ENCODE data around the gene TIMM23.
"Not testable (repeated sequence)": the region's sequence is repeated elsewhere in the genome, so short reads cannot be mapped to it uniquely, and the experiment has no call there.

TIMM23 gene, protein sequence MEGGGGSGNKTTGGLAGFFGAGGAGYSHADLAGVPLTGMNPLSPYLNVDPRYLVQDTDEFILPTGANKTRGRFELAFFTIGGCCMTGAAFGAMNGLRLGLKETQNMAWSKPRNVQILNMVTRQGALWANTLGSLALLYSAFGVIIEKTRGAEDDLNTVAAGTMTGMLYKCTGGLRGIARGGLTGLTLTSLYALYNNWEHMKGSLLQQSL

DNA sequence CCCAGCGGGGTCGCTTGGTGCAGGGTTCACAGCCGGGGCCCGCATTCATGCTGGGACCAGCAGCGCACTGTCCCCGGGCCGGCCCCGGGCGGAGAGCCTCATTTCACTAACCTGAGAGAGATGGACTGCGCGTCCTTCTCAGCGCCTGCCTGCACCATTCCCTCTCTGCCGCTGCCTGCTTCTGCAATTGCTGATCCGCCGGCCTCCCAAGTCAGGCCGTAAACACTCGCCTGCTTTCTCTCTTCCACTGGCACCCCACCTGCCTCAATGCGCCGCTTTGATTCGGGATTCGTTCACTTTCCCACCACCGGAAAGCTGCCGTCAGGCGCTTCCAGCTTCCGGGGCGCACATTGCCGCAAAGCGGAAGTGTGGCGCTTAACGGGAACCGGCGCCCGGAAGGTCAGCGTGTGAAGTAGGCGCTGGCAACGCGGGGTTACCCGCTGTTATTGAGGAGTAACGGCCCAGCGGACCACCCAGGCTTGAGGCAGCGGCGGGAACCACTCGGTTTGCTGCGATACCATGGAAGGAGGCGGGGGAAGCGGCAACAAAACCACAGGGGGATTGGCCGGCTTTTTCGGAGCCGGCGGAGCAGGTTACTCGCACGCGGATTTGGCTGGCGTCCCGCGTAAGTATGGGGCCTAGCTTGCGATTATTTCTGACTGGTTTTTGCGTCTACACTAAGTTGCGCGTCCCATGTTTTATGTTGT lies at the start of gene TIMM23:
TSS of gene TIMM23 (plus strand) at position 384 of the 707 bp plus-strand sequence. CDS start at position 520, 136 bp downstream.
- peak; percentile 90 for DNase-seq (ENCODE audit: low spot score)

DNA sequence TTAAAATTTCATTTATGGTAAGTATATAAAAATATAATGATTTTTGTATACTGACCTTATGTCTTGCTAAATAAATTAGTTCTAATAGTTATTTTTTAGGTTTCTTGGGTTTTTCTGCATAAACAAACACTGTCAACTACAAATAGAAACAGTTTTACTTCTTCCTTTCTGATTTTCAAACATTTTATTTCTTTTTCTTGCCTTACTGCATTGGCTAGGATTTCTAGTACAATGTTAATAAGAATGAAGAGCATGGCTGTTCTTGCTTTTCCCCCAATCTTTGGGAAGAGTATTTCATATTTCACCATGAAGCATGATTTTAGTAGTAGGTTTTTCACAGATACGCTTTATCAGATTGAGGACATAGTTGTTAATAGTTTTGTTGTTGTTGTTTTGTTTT lies 45.5 kb upstream of the TIMM23 start:
- not testable (repeated sequence) for DNase-seq (ENCODE audit: low spot score)

DNA sequence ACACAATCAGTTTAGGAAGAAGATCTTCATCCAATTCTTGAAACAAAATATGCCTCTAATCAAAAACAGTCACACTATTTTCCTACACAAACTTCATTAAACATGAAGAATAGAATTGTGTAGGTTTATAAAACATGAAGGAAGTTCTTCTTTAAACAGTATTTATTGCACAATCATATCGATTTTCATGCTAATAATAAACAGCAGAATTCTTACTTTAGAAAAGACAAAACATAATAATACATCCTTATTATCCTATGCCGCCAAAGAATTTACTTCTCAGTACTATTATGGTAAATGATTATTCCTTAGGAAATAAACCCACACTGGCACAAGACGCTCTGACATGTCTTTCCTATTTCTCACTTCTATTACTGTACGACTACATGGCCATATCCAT lies 41.0 kb upstream of the TIMM23 start:
- DNase-seq (ENCODE audit: low spot score) = not testable (repeated sequence)

DNA sequence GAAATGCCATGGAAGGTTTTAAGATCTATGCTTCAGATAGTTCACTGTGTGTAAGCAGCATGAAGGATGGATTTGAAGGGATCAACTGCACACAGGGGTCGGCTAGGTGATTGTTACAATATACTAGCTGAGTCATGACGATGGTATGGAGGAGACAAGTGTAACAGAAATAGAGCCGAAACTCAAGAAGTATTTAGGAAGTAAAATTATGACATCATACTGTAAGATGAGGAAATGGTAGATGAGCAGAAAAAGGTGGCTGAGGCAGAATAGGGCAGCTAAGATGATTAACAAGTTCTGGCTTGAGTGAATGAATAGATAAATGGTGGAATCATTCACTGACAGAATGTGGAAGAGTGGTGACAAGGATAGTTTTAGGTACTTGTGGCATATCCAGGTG lies 37.5 kb upstream of the TIMM23 start:
- not testable (repeated sequence) for DNase-seq (ENCODE audit: low spot score)

DNA sequence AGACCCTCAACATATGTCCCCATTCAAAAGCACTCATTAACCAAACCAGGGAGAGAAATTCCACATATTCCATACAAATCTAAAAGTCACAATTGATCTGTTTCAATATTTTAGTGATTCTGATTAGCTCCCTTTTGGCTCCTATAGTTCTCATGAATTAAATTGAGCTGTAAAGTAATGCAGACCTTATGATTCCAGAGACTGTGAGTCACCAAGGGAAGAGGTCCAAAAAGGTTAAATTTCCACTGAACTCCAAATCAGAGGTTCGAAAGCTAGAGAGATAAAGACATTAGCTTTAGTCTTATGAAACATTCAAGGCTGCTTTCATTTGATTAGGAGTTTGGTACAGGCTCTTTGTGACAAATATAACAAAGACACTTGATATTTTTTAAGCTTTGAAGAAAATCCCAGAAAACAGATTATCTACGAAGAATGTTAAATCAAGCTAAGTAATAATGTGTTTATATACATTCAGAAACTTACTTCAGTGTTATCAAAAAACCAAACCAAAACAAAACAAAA lies 33.1 kb upstream of the TIMM23 start:
- not testable (repeated sequence) for DNase-seq (ENCODE audit: low spot score)

DNA sequence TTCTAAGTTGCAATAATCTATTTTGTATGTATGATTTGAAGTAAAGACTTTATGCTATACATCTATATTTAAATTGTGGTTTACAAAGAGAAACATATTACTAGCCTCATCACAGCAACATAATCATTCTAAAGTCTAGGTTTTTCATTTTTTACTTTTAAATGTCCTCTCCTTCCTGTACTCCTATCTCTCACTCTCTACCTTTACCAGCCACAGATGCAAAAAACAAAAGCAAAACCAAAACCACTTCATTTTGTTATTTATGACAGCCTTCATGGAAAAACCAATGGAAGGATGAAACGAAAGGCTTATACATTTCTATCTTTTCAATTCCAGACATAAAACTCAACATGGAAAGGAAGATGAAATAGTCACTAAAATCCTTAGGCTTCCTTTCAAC lies 31.1 kb upstream of the TIMM23 start:
- not testable (repeated sequence) for DNase-seq (ENCODE audit: low spot score)

DNA sequence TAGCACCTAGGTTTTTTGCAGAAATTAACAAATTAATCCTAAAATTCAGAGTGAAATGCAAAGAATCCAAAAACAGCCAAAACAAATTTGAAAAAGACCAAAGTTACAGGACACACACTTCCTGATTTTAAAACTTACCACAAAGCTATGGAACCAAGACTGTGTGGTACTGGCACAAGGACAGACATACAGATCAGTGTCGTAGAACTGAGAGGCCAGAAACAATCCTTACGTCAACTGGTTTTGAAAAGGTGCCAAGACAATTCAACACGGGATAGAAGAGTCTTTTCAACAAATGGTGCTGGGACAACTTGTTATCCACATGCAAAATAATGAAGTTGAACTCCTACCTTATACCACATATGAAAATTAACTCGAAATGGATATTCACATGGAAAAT lies 26.8 kb upstream of the TIMM23 start:
- not testable (repeated sequence) for DNase-seq (ENCODE audit: low spot score)

DNA sequence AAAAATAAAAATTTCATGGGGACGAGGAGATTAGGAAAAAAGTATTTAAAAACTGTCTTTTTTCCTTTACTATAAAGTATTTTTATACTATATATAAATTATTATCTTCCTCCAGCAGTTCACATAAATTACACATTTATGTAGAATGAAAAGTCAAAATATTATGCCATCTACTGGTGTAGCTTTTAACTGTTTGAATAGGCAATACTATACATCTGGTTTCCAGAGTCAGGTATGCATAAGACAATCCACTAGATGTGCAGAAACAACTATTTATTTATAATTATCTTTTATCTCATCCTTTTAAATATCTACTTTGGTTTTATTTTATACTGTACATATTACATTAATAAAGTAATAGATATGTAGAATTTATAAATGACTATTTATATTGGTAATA lies 24.9 kb upstream of the TIMM23 start:
- not testable (repeated sequence) for DNase-seq (ENCODE audit: low spot score)

DNA sequence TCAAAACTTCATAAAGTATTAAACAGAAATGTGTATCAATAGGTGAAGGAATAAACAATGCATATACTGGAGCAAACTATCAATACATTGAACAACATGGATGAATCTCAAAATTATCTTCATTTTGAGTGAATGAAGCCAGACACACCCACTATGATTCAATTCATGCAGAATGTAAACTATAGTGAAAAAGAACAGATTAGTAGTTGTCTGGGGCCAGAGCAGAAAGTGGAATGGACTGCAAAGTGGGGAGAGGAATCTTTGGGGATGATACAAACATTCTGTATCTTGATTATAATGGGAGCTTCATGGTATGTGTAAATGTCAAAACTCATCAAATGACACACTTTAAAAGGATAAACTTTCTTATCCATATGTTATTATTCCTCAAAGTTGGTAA lies 23.5 kb upstream of the TIMM23 start:
- not testable (repeated sequence) for DNase-seq (ENCODE audit: low spot score)

DNA sequence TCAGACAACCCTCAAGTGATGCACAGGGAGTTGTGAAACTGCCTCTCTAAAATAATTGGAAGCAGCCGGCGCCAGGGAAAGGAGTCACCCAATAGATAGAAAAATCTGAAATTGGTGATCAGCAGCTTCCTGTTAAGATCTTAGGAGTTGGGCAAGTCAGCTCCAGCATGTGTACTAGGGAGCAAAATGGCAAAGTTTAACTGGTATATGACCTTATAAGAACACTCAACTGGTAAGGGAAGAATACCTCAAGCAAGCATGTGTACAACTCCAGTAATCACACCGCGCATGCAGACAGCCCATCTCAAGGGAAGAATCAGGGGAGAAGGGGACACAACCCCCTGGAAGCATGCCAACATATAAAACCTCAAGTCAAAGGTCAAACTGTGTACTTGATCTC lies 17.9 kb upstream of the TIMM23 start:
- DNase-seq (ENCODE audit: low spot score) = not testable (repeated sequence)

DNA sequence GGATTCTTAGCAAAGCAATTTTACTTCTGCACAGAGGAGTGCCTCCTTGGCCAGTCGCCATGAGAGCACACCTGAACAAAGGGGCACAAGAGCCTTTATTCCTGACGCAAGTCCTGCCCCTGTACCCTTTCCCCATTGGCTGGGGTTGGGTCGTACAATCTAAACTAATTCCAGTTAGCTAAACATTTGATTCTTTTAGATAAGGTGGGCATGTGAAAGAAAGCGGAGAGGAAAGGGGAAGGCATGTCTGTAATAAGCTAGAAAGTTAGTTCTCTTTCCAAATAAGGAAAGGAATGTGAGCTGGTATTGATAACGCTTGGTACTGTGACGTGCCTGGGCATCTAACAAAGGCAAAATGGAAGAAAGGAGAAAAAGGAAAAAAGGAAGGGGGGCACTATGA lies 15.7 kb upstream of the TIMM23 start:
- DNase-seq (ENCODE audit: low spot score) = not testable (repeated sequence)

DNA sequence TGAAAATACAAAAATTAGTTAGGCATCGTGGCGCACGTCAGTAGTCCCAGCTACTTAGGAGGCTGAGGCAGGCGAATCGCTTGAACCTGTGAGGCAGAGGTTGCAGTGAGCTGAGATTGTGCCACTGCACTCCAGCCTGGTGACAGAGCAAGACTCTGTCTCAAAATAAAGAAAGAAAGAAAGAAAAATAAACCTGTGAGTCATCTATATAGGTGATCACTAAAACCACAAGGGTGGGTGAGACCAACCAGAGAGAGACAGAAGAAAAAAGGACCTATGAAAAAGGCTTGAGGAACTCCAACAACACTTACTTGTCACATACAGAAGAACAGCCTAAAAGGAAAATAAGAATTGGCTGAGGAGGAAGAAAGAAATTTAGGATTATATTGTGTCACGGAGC lies 14.4 kb upstream of the TIMM23 start:
- not testable (repeated sequence) for DNase-seq (ENCODE audit: low spot score)

DNA sequence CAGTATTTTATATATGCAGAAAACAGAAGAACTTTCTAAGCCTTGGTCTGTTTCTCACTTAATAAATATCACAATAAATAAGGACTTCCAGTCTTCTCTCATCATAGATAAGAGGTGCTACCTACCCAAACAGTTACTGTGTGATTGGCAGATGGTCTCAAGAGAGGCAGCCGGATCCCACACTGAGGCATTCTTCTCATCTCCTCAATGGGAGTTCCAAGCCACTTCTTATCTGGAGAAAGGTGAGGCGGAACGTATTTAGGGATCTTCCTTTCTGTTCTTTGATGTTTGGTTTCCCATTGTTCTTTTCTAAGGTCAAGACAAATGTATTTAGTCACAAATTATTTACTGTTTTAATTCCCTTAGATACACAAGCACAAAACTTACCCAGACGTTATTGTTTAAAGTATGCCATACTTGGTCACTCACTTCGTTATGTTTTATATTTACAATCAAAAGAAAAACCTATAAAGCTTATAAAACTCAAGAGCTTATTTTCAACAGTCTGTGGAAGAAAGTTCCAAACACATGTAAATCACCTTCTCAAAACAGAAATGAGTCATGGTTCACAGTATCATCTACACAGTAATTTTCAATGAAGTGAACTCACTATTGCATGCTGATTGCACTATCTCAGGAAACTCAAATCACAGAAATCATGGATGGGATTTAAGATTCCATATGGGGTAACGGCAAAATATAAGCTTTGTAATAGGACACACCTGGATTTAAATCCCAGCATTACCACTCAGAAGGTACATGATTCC lies 9.4 kb upstream of the TIMM23 start:
- not testable (repeated sequence) for DNase-seq (ENCODE audit: low spot score)

DNA sequence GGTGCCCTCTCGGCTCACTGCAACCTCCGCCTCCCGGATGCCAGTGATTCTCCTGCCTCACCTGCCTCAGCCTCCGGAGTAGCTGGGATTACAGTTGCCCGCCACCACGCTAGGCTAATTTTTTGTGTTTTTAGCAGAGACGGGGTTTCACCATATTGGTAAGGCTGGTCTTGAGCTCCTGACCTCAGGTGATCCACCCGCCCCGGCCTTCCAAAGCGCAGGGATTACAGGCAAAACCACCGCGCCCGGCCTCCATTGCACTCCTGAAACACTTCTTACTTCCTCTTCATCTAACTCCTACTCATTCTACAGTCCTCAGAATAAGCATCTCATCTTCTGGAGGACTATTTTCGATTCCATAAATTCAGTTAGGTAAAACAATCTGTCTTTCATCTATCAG lies 1.3 kb upstream of the TIMM23 start:
- DNase-seq (ENCODE audit: low spot score) = not testable (repeated sequence)

DNA sequence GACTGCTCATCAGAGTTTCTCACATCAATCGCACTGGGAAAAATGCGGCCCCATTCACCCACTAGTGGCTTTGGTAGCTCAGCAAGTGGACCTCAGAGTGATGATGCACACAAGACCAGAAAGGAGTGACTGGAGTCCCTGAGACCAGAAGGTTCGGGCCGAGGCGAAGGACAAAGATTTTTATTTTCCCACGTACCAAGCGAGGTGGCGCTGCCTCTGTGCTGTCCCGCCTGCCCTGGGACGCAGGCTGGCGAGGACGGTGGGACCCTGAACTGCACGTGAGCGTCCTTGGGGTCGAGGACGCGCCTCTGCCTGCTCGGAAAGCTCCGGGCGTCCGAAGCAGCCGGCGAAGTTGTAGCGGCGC lies 565 bp upstream of the TIMM23 start:
- DNase-seq (ENCODE audit: low spot score) = not testable (repeated sequence)

DNA sequence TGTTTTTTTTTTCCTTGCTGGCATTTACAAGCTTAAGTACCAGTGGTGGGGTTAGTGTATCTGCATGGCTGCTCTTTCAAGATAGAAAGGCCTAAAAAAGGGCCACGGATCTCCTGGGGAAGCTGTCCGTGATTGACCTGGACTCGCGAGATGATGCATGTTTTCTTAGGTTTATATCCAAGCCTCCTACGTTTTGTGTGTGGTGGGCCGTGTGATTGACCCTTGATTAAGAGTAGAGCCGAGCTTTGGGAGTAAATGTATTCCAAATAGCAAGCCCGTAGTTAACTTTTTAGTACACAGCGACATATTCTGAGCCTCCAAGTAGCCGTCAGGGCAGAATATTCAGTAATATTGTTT lies 502 bp downstream of the TIMM23 start:
- DNase-seq (ENCODE audit: low spot score) = not testable (repeated sequence)

DNA sequence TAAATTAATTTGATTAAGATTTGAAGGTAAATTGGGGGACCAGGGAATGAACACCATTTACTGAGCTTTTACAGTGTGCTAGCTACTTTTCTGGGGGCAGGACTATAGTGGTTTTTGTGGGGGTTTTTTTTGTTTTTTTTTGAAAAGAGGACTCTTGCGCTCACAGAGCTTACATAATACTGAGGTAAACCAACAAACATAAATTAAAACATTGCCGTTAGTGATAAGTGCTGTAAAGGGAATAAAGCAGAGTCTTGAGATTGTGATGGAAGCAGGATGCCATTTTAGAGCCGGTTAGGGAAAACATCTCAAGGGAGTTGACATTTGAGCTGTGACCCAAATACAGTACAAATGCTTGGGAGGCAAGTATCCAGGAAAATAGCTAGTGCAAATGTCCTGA lies 1.8 kb downstream of the TIMM23 start:
- not testable (repeated sequence) for DNase-seq (ENCODE audit: low spot score)

DNA sequence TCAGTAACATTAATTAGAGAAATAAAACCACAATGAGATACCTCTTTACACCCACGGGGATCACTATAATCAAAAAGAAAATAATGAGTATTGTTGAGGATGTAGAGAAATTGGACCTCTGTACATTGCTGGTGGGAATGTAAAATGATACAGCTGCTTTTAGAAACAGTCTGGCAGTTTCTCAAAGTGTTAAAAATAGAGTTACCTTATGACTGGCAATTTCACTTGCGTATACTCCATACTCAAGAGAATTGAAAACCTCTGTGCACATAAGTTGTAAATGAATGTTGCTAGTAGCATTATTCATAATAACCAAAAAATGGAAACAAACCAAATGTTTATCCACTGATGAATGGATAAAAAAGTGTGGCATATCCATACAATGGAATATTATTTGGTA lies 6.3 kb downstream of the TIMM23 start:
- DNase-seq (ENCODE audit: low spot score) = not testable (repeated sequence)

DNA sequence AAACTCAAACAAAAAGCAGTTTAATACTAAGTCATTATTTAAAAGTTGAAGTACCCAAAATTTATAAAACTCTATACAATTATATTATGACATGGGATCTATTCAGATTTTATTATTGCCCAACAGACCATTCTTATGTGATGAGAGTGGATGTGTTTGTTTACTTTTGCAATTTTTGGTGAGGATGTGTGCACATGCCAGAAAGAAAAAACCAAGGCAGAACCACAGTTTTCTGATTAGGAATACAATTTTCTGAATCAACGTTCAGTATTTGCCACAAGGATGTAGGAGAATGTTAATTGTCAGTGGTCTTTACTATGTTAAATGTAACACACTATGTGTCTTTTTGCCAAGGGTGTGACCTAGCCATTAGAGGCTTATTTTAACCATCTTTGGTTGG lies 9.1 kb downstream of the TIMM23 start:
- not testable (repeated sequence) for DNase-seq (ENCODE audit: low spot score)

DNA sequence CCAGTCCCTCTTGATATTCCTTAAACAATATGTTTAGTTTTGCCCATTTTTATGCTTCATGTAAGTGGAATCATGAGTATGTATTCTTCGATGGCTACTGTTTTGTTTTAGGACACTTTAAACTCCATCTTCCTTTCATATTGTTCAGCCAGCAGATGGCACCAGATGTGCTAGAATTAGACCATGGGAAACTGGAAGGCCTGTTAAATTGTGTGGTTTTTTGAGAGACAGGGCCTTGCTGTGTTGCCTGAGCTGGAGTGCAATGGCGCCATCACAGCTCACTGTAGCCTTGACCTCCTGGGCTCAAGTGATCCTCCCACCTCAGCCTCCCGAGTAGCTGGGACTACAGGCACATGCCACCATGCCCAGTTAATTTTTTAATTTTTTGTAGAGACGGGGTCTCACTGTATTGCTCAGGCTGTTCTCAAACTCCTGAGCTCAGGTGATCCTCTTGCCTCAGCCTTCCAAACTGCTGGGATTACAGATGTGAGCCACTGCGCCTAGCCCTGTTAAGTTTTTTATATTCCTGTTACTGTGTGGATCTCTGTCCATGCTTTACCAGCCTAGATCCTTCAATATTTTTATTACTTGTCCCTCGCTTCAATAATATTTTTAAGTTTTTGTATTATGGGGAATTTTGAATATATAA lies 11.4 kb downstream of the TIMM23 start:
- DNase-seq (ENCODE audit: low spot score) = peak; percentile 31

DNA sequence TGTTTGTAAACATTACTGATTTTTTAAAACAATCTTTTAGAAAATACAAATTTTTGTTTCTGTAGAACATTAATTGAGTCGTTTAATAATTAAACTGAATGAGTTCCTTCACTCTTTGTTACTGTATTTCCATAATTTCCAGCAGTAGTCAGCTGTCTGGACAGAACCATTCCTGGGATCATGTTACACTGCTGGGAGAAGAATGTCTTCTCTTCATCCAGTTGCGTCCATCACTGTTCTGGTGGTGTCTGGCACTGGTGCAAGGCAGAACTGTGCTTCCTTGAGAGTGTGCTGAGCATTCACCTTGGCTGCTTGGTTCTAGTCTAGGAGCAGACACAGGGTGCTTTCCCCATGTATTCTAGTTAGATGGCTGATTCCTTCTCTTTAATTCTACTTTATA lies 12.2 kb downstream of the TIMM23 start:
- not testable (repeated sequence) for DNase-seq (ENCODE audit: low spot score)

DNA sequence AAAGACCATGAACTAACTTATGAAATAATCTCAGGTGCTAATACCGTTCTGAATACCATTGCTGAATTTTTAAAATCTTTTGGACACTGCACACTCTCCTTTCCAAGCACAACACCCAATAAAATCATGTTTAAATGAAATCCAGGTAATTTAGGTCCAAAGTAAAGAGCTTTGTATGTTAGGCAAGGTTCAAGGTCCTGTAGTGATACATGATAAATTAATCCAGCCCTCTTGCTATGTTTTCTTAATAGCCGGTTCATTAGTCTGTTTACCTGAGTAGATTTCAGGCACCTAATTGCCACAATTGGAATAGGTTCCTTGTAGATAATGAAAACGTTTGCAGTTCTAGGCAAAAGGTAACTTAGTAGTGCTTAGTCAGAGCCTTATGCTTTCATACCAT lies 13.3 kb downstream of the TIMM23 start:
- not testable (repeated sequence) for DNase-seq (ENCODE audit: low spot score)

Data from activated CD4-positive, alpha-beta T cell treated with anti-CD3 and anti-CD28 coated beads, Interleukin-2, Interleukin-4, amounts not matched to agents 100 ng/mL and 50 ng/mL, durations not matched to agents 16 hours and 8 hours (primary cell).